IPS DF 6.9 (cell line): ENCODE data around the gene FOXN4.

Experiments used
- DNase-seq: peaks from one replicate; pipeline ENCODE4 v3.0.0-alpha.2; 2013; ENCODE audit warnings: low read depth, low spot score
- H3K27ac ChIP-seq: one replicate; pipeline ENCODE4 v1.5.1; 2013; ENCODE audit warnings: low read length, control low read depth
- H3K27me3 ChIP-seq: 2 replicates; pipeline ENCODE4 v1.6.1; 2013; ENCODE audit warnings: mild to moderate bottlenecking, low read length; ENCODE audit not compliant: control insufficient read depth, insufficient read depth
- H3K36me3 ChIP-seq: 2 replicates; pipeline ENCODE4 v1.6.1; 2013; ENCODE audit warnings: low read length; ENCODE audit not compliant: control insufficient read depth, insufficient read depth
- H3K4me1 ChIP-seq: 2 replicates; pipeline ENCODE4 v1.6.1; 2013; ENCODE audit warnings: low read length; ENCODE audit not compliant: control insufficient read depth, insufficient read depth
- H3K4me3 ChIP-seq: 2 replicates; pipeline ENCODE4 v1.5.1; 2013; ENCODE audit warnings: mild to moderate bottlenecking, low read length
- H3K9me3 ChIP-seq: 2 replicates; pipeline ENCODE4 v1.6.1; 2013; ENCODE audit warnings: low read length, inconsistent platforms; ENCODE audit not compliant: control insufficient read depth, insufficient read depth
- WGBS: extraction: QIAGEN DNeasy Blood & Tissue Kit; methylation state at CpG from one replicate; pipeline ENCODE4 v1.1.7; 2013; ENCODE audit warnings: mixed read lengths, missing lambda C conversion rate; ENCODE audit not compliant: insufficient read length, insufficient coverage; 5-methylcytosine and 5-hydroxymethylcytosine counted together

FOXN4 gene

DNA sequence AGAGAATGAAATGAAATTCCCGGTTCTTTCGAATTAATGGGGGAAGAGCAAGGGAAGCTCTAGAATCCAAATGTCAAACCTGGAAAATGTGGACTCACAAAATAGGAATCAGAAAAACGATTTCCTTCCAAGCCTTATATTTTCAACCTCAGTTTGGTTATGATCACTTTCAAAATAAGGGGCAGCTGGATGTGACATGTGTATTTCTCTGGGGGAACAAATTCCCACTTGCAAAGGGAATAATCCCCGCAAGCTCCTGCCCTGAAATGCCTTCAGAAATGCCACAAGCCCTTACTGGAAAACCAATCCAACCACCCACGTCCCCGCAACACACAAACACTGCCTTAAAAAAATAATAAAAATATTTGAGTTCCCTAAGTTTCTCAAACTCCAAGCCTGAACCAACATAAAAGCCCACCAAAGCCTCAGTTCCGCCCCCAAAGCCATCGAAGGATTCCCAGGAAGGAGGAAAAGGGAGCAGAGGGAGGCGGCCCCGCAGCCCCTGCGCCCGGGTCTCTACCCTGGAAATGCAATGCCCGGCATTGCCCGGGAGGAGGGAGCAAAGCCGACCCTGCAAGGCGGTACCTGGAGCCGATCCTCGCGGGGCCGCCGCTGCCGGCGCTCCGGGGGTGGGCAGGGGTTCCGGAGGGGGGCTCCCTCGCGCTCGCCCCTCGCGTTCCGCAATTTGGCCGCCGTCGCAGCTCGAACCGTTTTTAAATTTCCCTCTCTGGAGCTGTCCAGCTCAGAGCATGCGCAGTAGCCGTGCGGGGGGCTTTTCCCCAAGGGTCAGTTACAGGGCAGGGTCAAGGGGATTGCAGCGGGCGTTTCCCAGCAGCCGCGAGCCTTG, at the start of gene FOXN4:
TSS of gene FOXN4 (minus strand) at position 751 of the 847 bp plus-strand sequence. CDS start 963 bp downstream, outside the sequence.
- H3K27ac ChIP-seq = no peak within 1 kb of the TSS
- no peaks in the 10 kb centered on the region for H3K9me3 ChIP-seq
- no CpG with 5 or more reads among the region's 43 CpGs for WGBS
- no peaks in the 10 kb centered on the region for H3K36me3 ChIP-seq
- peak within 1 kb of the TSS; percentile 52; the same call in 1 of the 2 replicates for H3K4me3 ChIP-seq
- no peak for DNase-seq
- no peaks in the 10 kb centered on the region for H3K4me1 ChIP-seq
- H3K27me3 ChIP-seq = peaks cover 25% of the 10 kb centered on the region; the same call in 1 of the 2 replicates

- Histone ChIP-seq H3K4me3 (no peak overlapping the region), H3K27me3 (no peaks in the 10 kb centered on the region), H3K27ac (no peak overlapping the region), H3K9me3 (no peaks in the 10 kb centered on the region), H3K36me3 (no peaks in the 10 kb centered on the region), H3K4me1 (no peaks in the 10 kb centered on the region)
- WGBS = no CpG with 5 or more reads among the region's 10 CpGs
- no peak for DNase-seq
Observed at GRCh38 chr12:109358154-109358869, 49.2 kb upstream of the FOXN4 start.

- H3K9me3 ChIP-seq = no peaks in the 10 kb centered on the region
- H3K27ac ChIP-seq = no peak overlapping the region
- H3K36me3 ChIP-seq = no peaks in the 10 kb centered on the region
- no CpG with 5 or more reads among the region's 2 CpGs for WGBS
- H3K4me1 ChIP-seq = no peaks in the 10 kb centered on the region
- H3K4me3 ChIP-seq = no peak overlapping the region
- no peaks in the 10 kb centered on the region for H3K27me3 ChIP-seq
- DNase-seq = no peak
Observed at GRCh38 chr12:109357032-109357431, 47.9 kb upstream of the FOXN4 start.

GRCh38 chr12:109356577-109356976, 47.5 kb upstream of the FOXN4 start:
- no peaks in the 10 kb centered on the region for H3K9me3 ChIP-seq
- H3K4me1 ChIP-seq = no peaks in the 10 kb centered on the region
- no peaks in the 10 kb centered on the region for H3K27me3 ChIP-seq
- no peak overlapping the region for H3K27ac ChIP-seq
- DNase-seq = no peak
- no CpG with 5 or more reads among the region's 3 CpGs for WGBS
- no peaks in the 10 kb centered on the region for H3K36me3 ChIP-seq
- H3K4me3 ChIP-seq = no peak overlapping the region

- no peaks in the 10 kb centered on the region for H3K36me3 ChIP-seq
- no CpG with 5 or more reads among the region's 6 CpGs for WGBS
- no peak overlapping the region for H3K27ac ChIP-seq
- H3K4me1 ChIP-seq = no peaks in the 10 kb centered on the region
- no peak overlapping the region for H3K4me3 ChIP-seq
- no peaks in the 10 kb centered on the region for H3K9me3 ChIP-seq
- H3K27me3 ChIP-seq = no peaks in the 10 kb centered on the region
- no peak for DNase-seq
Observed at GRCh38 chr12:109352184-109352583, 43.1 kb upstream of the FOXN4 start.

GRCh38 chr12:109347589-109347988, 38.5 kb upstream of the FOXN4 start, which contains the start of gene MYO1H:
TSS of gene MYO1H (plus strand) at chr12:109347900. CDS start at chr12:109347961, 61 bp downstream.
- Histone ChIP-seq H3K4me1 (no peaks in the 10 kb centered on the region), H3K4me3 (no peak within 1 kb of the TSS), H3K9me3 (no peaks in the 10 kb centered on the region), H3K27ac (no peak within 1 kb of the TSS), H3K36me3 (no peaks in the 10 kb centered on the region), H3K27me3 (no peaks in the 10 kb centered on the region)
- no CpG with 5 or more reads among the region's 8 CpGs for WGBS
- no peak for DNase-seq

DNA sequence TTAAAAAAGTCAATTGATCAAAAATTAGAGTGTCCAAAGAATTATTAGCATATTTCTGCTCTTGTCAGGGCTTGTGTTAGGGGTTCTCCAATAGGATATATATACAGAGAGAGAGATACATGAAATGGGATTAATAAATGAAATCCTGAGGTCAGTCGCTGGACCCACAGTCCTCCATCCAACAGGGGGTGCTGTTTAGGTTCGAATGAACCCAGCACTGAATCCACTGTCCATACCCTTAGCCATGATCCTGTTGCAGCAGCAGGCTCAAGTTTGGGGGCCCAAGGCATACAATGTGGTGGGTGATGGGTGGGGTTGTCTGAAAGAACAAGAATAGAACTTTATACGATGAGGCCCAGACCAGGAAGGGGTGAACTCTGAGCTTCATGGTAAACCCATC, 37.8 kb upstream of the FOXN4 start:
- H3K9me3 ChIP-seq = no peaks in the 10 kb centered on the region
- DNase-seq = peak; percentile 22
- WGBS = no CpG with 5 or more reads among the region's 3 CpGs
- no peak overlapping the region for H3K27ac ChIP-seq
- no peaks in the 10 kb centered on the region for H3K27me3 ChIP-seq
- no peaks in the 10 kb centered on the region for H3K36me3 ChIP-seq
- no peaks in the 10 kb centered on the region for H3K4me1 ChIP-seq
- H3K4me3 ChIP-seq = no peak overlapping the region

GRCh38 chr12:109345428-109345827, 36.3 kb upstream of the FOXN4 start:
- H3K27me3 ChIP-seq = no peaks in the 10 kb centered on the region
- no peak for DNase-seq
- H3K9me3 ChIP-seq = no peaks in the 10 kb centered on the region
- no peak overlapping the region for H3K4me3 ChIP-seq
- no peaks in the 10 kb centered on the region for H3K36me3 ChIP-seq
- WGBS = no CpG with 5 or more reads among the region's 2 CpGs
- no peak overlapping the region for H3K27ac ChIP-seq
- H3K4me1 ChIP-seq = no peaks in the 10 kb centered on the region

- H3K27me3 ChIP-seq = no peaks in the 10 kb centered on the region
- H3K4me1 ChIP-seq = no peaks in the 10 kb centered on the region
- no peaks in the 10 kb centered on the region for H3K36me3 ChIP-seq
- DNase-seq = no peak
- no CpG with 5 or more reads among the region's 2 CpGs for WGBS
- H3K27ac ChIP-seq = no peak overlapping the region
- no peaks in the 10 kb centered on the region for H3K9me3 ChIP-seq
- H3K4me3 ChIP-seq = no peak overlapping the region
Observed at GRCh38 chr12:109343677-109344076, 34.6 kb upstream of the FOXN4 start.

DNA sequence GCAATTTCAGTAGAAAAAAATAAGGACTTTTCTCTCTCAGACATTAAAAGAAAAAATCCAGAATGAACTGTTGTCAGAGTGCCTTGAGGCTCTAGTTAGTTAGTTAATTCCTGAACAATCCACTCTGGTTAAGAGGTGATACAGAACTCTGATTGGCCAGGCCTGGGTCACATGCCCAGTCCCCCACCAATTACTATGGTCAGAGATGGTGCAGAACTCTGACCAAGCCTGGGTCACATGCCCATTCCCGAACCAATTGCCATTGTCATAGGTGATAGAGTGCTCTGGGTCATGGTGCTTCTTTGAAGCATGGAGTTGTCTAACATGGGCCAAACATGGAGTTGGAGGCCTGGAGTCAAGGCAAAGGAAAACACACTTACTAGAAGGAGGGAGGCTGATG, 27.5 kb upstream of the FOXN4 start:
- no CpG with 5 or more reads among the region's 1 CpG for WGBS
- Histone ChIP-seq H3K9me3 (no peaks in the 10 kb centered on the region), H3K4me1 (no peaks in the 10 kb centered on the region), H3K36me3 (no peaks in the 10 kb centered on the region), H3K27ac (no peak overlapping the region), H3K4me3 (no peak overlapping the region), H3K27me3 (no peaks in the 10 kb centered on the region)
- no peak for DNase-seq
